ENCODE data around the gene DGKG.

GRCh38 chr3:186169379-186169778 lies 192.7 kb downstream of the DGKG start:
- no peak for TF ChIP-seq CTCF (IDR thresholded peaks at IDR 0.05)
- TF ChIP-seq POLR2A (IDR thresholded peaks at IDR 0.05): no peak
